SK-N-SH treated with all-trans-retinoic acid at 6 μM for 48 hours (cell line): ENCODE data around the gene PRKCB.

Source experiments
- ARNTL ChIP-seq: fragments of 450-650 bp; formaldehyde crosslinking; IDR thresholded peaks from 2 replicates; pipeline ENCODE4 v1.5.0; 2020; ENCODE audit warnings: low read depth, mild to moderate bottlenecking, moderate library complexity, borderline replicate concordance
- RARB ChIP-seq: fragments of 250-450 bp; sonication (Bioruptor Pico); IDR thresholded peaks from 2 replicates; pipeline ENCODE4 v1.8.0; 2021; ENCODE audit warnings: mild to moderate bottlenecking, moderate library complexity
- TCF4 ChIP-seq: fragments of 250-450 bp; sonication (Bioruptor Pico); IDR thresholded peaks from 2 replicates; pipeline ENCODE4 v1.8.0; 2021; ENCODE audit warnings: mild to moderate bottlenecking, moderate library complexity, borderline replicate concordance
- ZNF70 ChIP-seq: fragments of 450-650 bp; formaldehyde crosslinking; IDR thresholded peaks from 2 replicates; pipeline ENCODE4 v1.5.0; 2020; ENCODE audit warnings: mild to moderate bottlenecking, moderate library complexity

GRCh38 chr16:23868136-23868535, 32.4 kb downstream of the PRKCB start:
- no peak for TF ChIP-seq RARB
- no peak for TF ChIP-seq ARNTL (CRISPR knock-in tag)
- TF ChIP-seq TCF4 (CRISPR knock-in tag) = no peak
- no peak for TF ChIP-seq ZNF70 (CRISPR knock-in tag)
